Trophoblast cell (in vitro differentiated cells and primary cell): ENCODE results near the gene COCH.

ENCODE experiments used
- DNase-seq, 2 donors: peaks; one replicate each; pipeline ENCODE4 v3.0.0-alpha.2; 2016
- H2AFZ ChIP-seq: 2 replicates; pipeline ENCODE4 v1.6.1; 2013; ENCODE audit warnings: low read length, moderate library complexity, mild to moderate bottlenecking; ENCODE audit not compliant: insufficient read depth, poor library complexity
- H2AK5ac ChIP-seq: 2 replicates; pipeline ENCODE4 v1.6.1; 2013; ENCODE audit warnings: mild to moderate bottlenecking, low read length
- H2BK120ac ChIP-seq: 2 replicates; pipeline ENCODE4 v1.6.1; 2013; ENCODE audit warnings: low read length, mild to moderate bottlenecking, moderate library complexity; ENCODE audit not compliant: insufficient read depth, poor library complexity
- H2BK12ac ChIP-seq: 2 replicates; pipeline ENCODE4 v1.6.1; 2013; ENCODE audit warnings: mild to moderate bottlenecking, low read length, moderate library complexity
- H2BK5ac ChIP-seq: 2 replicates; pipeline ENCODE4 v1.6.1; 2013; ENCODE audit warnings: low read length, low read depth, moderate library complexity, mild to moderate bottlenecking; ENCODE audit not compliant: poor library complexity
- H3K14ac ChIP-seq: 2 replicates; pipeline ENCODE4 v1.6.1; 2013; ENCODE audit warnings: mild to moderate bottlenecking, low read length
- H3K18ac ChIP-seq: 2 replicates; pipeline ENCODE4 v1.6.1; 2013; ENCODE audit warnings: mild to moderate bottlenecking, low read length
- H3K23ac ChIP-seq: 2 replicates; pipeline ENCODE4 v1.6.1; 2013; ENCODE audit warnings: low read length
- H3K27ac ChIP-seq: 2 replicates; pipeline ENCODE4 v1.5.1; 2013; ENCODE audit warnings: low read depth, mild to moderate bottlenecking, inconsistent platforms, low read length, moderate library complexity
- H3K27me3 ChIP-seq: 2 replicates; pipeline ENCODE4 v1.6.1; 2013; ENCODE audit warnings: inconsistent platforms, mild to moderate bottlenecking, low read length, moderate library complexity; ENCODE audit not compliant: insufficient read depth
- H3K36me3 ChIP-seq, 2 experiments: 1 replicate in 1 of 2; 2 replicates in 1 of 2; pipeline ENCODE4 v1.6.1; 2013; ENCODE audit warnings: low read length in 2 of 2, mild to moderate bottlenecking in 2 of 2, moderate library complexity in 1 of 2; ENCODE audit not compliant: insufficient read depth in 2 of 2, control insufficient read depth in 1 of 2
- H3K4ac ChIP-seq: 2 replicates; pipeline ENCODE4 v1.6.1; 2013; ENCODE audit warnings: low read depth, mild to moderate bottlenecking, low read length, moderate library complexity
- H3K4me1 ChIP-seq, 2 experiments: 1 replicate in 1 of 2; 2 replicates in 1 of 2; pipeline ENCODE4 v1.6.1; 2013; ENCODE audit warnings: low read length in 2 of 2, mild to moderate bottlenecking in 2 of 2, moderate library complexity in 1 of 2; ENCODE audit not compliant: insufficient read depth in 2 of 2, control insufficient read depth in 1 of 2
- H3K4me2 ChIP-seq: 2 replicates; pipeline ENCODE4 v1.6.1; 2013; ENCODE audit warnings: inconsistent platforms, mild to moderate bottlenecking, low read length, moderate library complexity
- H3K4me3 ChIP-seq: 2 replicates; pipeline ENCODE4 v1.5.1; 2013; ENCODE audit warnings: mild to moderate bottlenecking, low read depth, low read length, inconsistent platforms
- H3K79me1 ChIP-seq: one replicate; pipeline ENCODE4 v1.6.1; 2013; ENCODE audit warnings: low read length
- H3K79me2 ChIP-seq: 2 replicates; pipeline ENCODE4 v1.6.1; 2013; ENCODE audit warnings: low read length, mild to moderate bottlenecking; ENCODE audit not compliant: control insufficient read depth, insufficient read depth, poor library complexity
- H3K9ac ChIP-seq: 2 replicates; pipeline ENCODE4 v1.6.1; 2013; ENCODE audit warnings: mild to moderate bottlenecking, low read length
- H3K9me3 ChIP-seq: 2 replicates; pipeline ENCODE4 v1.6.1; 2013; ENCODE audit warnings: low read depth, mild to moderate bottlenecking, control low read depth, inconsistent platforms, low read length; ENCODE audit not compliant: insufficient read depth
- H4K12ac ChIP-seq: 2 replicates; pipeline ENCODE4 v1.6.1; 2013; ENCODE audit warnings: low read depth, mild to moderate bottlenecking, low read length, moderate library complexity
- H4K8ac ChIP-seq: 2 replicates; pipeline ENCODE4 v1.6.1; 2013; ENCODE audit warnings: low read depth, mild to moderate bottlenecking, low read length, moderate library complexity
- H4K91ac ChIP-seq: one replicate; pipeline ENCODE4 v1.6.1; 2013; ENCODE audit warnings: low read depth, mild to moderate bottlenecking, low read length, moderate library complexity
- WGBS: extraction: QIAGEN DNeasy Blood & Tissue Kit; methylation state at CpG from one replicate; pipeline ENCODE4 v1.1.7; 2013; ENCODE audit warnings: missing lambda C conversion rate; ENCODE audit not compliant: insufficient read length, insufficient coverage; ENCODE audit errors: extremely low coverage; 5-methylcytosine and 5-hydroxymethylcytosine counted together

Gene COCH

DNA sequence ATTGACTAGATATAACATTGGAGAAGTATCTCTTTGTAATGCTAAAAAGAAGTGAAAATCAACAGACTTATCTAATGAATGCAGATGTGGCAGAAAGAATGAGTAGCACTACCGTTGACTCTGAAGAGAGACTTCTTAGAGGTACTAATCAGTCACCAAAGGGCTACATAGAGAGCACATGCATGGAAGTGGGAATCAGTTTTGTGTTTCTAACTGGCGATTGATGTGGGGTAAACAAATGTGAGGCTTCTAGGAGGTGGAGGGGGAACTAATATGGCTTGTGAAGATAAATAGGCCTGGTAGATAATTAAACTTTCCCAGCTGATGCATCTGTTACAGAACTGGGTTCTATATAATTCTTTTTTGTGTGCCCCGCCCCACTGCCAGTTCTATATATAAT lies 10.5 kb downstream of the COCH start:
- no peak overlapping the region for H3K23ac ChIP-seq

GRCh38 chr14:30885840-30886740 lies 11.7 kb downstream of the COCH start:
- H4K91ac ChIP-seq, result no peak overlapping the region
- no peaks in the 10 kb centered on the region for H3K79me1 ChIP-seq
- no peak overlapping the region for H2AFZ ChIP-seq
- no peak overlapping the region for H3K23ac ChIP-seq
- no peak overlapping the region for H2BK120ac ChIP-seq
- peaks cover 0 to 2% of the 10 kb centered on the region in 2 experiments for H3K36me3 ChIP-seq
- no peak overlapping the region for H3K14ac ChIP-seq
- H2BK12ac ChIP-seq, result no peak overlapping the region
- DNase-seq, result no peak
- H3K4me2 ChIP-seq, result no peak overlapping the region
- H4K12ac ChIP-seq, result no peak overlapping the region
- H3K27ac ChIP-seq, result no peak overlapping the region
- no peak overlapping the region for H3K18ac ChIP-seq
- no peak overlapping the region for H3K9ac ChIP-seq
- H2AK5ac ChIP-seq, result no peak overlapping the region
- H3K4me3 ChIP-seq, result no peak overlapping the region
- no peak overlapping the region for H4K8ac ChIP-seq
- H3K4me1 ChIP-seq, result no peaks in the 10 kb centered on the region
- no peaks in the 10 kb centered on the region for H3K27me3 ChIP-seq
- no peaks in the 10 kb centered on the region for H3K79me2 ChIP-seq
- H3K4ac ChIP-seq, result no peak overlapping the region
- no CpG with 5 or more reads among the region's 7 CpGs for WGBS
- no peaks in the 10 kb centered on the region for H3K9me3 ChIP-seq
- H2BK5ac ChIP-seq, result no peak overlapping the region

More for the DNA sequence above, 10.5 kb downstream of the COCH start:
- H2BK120ac ChIP-seq, result no peak overlapping the region
- H3K18ac ChIP-seq, result no peak overlapping the region
- DNase-seq, result no peak
- H3K4me1 ChIP-seq, result no peaks in the 10 kb centered on the region
- H4K12ac ChIP-seq, result no peak overlapping the region
- peaks cover 0 to 2% of the 10 kb centered on the region in 2 experiments for H3K36me3 ChIP-seq
- no peak overlapping the region for H3K14ac ChIP-seq
- no peak overlapping the region for H2BK5ac ChIP-seq
- no peak overlapping the region for H2BK12ac ChIP-seq
- no peak overlapping the region for H3K27ac ChIP-seq
- H2AK5ac ChIP-seq, result no peak overlapping the region
- H3K27me3 ChIP-seq, result no peaks in the 10 kb centered on the region
- no peak overlapping the region for H3K4me3 ChIP-seq
- H4K91ac ChIP-seq, result no peak overlapping the region
- no peak overlapping the region for H4K8ac ChIP-seq
- no peak overlapping the region for H3K4ac ChIP-seq
- H3K9ac ChIP-seq, result no peak overlapping the region
- H3K4me2 ChIP-seq, result no peak overlapping the region
- WGBS, result no CpG with 5 or more reads among the region's 3 CpGs
- H3K79me2 ChIP-seq, result no peaks in the 10 kb centered on the region
- H3K79me1 ChIP-seq, result no peaks in the 10 kb centered on the region
- H2AFZ ChIP-seq, result no peak overlapping the region
- no peaks in the 10 kb centered on the region for H3K9me3 ChIP-seq

GRCh38 chr14:30888480-30889243 lies 14.3 kb downstream of the COCH start:
- Histone ChIP-seq H3K4me1 (no peaks in the 10 kb centered on the region), H2BK12ac (no peak overlapping the region), H3K27ac (no peak overlapping the region), H3K18ac (no peak overlapping the region), H2AK5ac (no peak overlapping the region), H2BK120ac (no peak overlapping the region), H3K4me3 (no peak overlapping the region), H4K8ac (no peak overlapping the region), H3K14ac (no peak overlapping the region), H3K23ac (no peak overlapping the region), H3K79me2 (no peaks in the 10 kb centered on the region), H4K12ac (no peak overlapping the region), H3K4me2 (no peak overlapping the region), H3K9me3 (no peaks in the 10 kb centered on the region), H2AFZ (no peak overlapping the region), H3K79me1 (no peaks in the 10 kb centered on the region), H2BK5ac (no peak overlapping the region), H3K36me3 (peaks cover 0 to 2% of the 10 kb centered on the region in 2 experiments), H4K91ac (no peak overlapping the region), H3K9ac (no peak overlapping the region), H3K27me3 (no peaks in the 10 kb centered on the region), H3K4ac (no peak overlapping the region)
- no CpG with 5 or more reads among the region's 5 CpGs for WGBS
- DNase-seq, result no peak

DNA sequence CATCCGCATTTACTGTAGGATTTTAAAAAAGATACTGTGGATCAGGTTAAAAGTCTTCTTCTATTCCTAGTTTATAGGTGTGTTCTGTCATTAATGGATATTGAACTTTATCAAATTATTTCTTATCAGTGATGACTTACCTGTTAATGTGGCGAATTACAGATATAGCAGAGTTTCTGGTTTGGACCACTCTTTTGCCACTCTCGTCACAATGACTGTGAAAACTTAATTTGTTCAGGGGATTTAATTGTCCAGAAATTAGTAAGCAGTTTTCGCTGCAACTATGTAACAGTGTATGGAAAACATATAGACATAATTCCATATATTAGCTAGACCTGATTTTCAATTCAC lies 14.9 kb downstream of the COCH start:
- no peak overlapping the region for H3K4me3 ChIP-seq

More for the DNA sequence above, 14.9 kb downstream of the COCH start:
- H3K9me3 ChIP-seq, result no peaks in the 10 kb centered on the region
- no peak overlapping the region for H3K4ac ChIP-seq
- H2AFZ ChIP-seq, result no peak overlapping the region
- H2BK5ac ChIP-seq, result no peak overlapping the region
- H2BK12ac ChIP-seq, result no peak overlapping the region
- WGBS, result no CpG with 5 or more reads among the region's 4 CpGs
- H3K27me3 ChIP-seq, result no peaks in the 10 kb centered on the region
- H3K23ac ChIP-seq, result no peak overlapping the region
- no peak overlapping the region for H3K18ac ChIP-seq
- no peak overlapping the region for H4K12ac ChIP-seq
- peaks cover 0 to 2% of the 10 kb centered on the region in 2 experiments for H3K36me3 ChIP-seq
- H4K8ac ChIP-seq, result no peak overlapping the region
- no peak overlapping the region for H3K27ac ChIP-seq
- DNase-seq, result no peak
- H3K9ac ChIP-seq, result no peak overlapping the region
- H3K79me1 ChIP-seq, result no peaks in the 10 kb centered on the region
- H4K91ac ChIP-seq, result no peak overlapping the region
- H2AK5ac ChIP-seq, result no peak overlapping the region
- H3K4me1 ChIP-seq, result no peaks in the 10 kb centered on the region
- H2BK120ac ChIP-seq, result no peak overlapping the region
- no peak overlapping the region for H3K14ac ChIP-seq
- H3K4me2 ChIP-seq, result no peak overlapping the region
- H3K79me2 ChIP-seq, result no peaks in the 10 kb centered on the region
